GM19240 (cell line): ENCODE measurements around the gene JARID2.

Experiments
- DNase-seq: peaks from one replicate; pipeline ENCODE4 v3.0.0; 2011; ENCODE audit warnings: low spot score; ENCODE audit not compliant: insufficient read length

JARID2 gene

GRCh38 chr6:15461127-15461944, 215.5 kb downstream of the JARID2 start:
- DNase-seq, result no peak

- DNase-seq, result no peak
These were observed 216.4 kb downstream of the JARID2 start for GRCh38 chr6:15462256-15462655.

- no peak for DNase-seq
These were observed 217.1 kb downstream of the JARID2 start for GRCh38 chr6:15462717-15463525.

DNA sequence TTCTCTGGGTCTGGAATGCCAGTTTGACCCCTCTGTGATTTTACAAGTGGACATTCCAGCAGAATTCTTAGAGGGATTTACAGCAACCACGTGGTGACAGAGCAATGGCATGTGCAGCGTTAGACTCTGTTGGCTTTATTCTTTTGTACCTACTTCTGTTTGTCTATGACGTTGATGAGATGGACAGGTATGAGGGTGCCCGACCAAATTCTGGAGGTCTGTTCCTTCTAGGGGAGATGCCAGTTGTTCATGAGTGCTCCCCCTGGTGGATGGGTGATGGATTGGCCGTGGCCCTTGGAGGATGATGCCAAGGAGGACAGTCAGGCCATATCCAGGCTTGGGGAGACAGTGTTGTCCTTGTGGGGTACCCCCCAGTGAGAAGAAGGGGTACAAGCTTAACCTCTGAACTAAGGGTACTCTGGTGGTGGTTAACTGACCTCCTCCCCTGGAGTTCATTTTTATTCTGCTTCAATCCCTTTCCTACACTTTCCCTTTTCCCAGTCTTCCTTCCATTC, 218.4 kb downstream of the JARID2 start:
- DNase-seq, result peak; percentile 20

GRCh38 chr6:15465212-15465611, 219.3 kb downstream of the JARID2 start:
- no peak for DNase-seq

DNA sequence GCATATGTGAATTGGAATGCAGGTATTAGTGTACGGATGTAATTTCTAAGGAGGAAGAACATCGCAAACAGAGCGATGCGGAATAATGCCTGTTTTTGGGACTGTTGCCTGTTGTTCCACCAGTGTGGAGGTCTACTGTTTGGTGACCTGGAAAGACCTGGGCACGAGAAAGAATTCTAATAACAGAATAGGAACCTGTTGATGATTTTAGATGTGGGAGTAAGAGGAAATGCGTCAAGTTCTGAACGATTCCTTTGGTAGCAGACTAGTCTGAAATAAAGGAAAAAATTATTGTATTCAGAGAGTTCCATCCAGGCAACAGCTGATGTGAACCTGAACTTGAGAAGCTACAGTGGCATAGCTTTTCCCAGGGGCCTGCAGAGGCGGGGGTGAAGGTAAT, 224.9 kb downstream of the JARID2 start:
- DNase-seq, result no peak

DNA sequence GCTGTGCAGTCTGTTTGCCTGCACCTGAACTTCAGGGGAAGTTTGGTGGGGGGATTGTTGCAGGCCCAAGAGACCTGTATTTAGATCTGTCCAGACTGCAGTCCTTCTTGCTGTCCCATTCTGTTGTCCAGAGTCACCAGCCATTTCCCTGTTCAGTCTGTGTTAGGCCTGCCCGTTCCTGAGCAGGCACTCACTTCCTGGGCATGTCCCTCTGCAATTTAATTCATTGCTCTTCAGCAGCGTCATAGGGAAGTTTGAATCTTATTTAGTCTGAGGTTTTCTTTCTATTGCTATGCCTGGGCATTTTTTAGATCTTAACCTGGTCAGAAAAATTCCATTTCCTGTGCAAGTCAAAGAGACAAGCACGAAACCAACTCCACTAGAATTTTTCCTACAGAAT, 226.8 kb downstream of the JARID2 start:
- no peak for DNase-seq

GRCh38 chr6:15473174-15473573, 227.3 kb downstream of the JARID2 start:
- no peak for DNase-seq

- DNase-seq, result no peak
These were observed 227.9 kb downstream of the JARID2 start for GRCh38 chr6:15473741-15474161.

DNA sequence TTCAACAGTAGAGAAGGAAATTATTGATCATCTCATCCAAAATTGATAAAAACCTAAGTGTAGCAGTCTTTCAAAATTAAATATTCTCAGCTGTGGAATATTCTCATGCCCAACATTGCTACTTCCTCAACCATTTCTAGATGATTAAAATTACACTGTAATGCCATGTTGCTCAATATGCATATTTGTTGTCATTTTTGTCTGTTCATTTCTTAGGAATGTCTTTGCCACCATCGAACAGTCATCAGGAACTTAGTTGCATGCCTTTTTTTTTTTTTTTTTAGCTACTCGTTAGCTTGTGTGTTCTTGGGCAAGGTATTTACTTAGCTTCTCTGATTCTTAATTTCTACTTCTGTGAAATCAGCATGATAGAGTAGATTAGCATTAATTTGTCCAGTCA, 228.3 kb downstream of the JARID2 start:
- no peak for DNase-seq

- DNase-seq, result no peak
These were observed 229.4 kb downstream of the JARID2 start for GRCh38 chr6:15475261-15475660.

DNA sequence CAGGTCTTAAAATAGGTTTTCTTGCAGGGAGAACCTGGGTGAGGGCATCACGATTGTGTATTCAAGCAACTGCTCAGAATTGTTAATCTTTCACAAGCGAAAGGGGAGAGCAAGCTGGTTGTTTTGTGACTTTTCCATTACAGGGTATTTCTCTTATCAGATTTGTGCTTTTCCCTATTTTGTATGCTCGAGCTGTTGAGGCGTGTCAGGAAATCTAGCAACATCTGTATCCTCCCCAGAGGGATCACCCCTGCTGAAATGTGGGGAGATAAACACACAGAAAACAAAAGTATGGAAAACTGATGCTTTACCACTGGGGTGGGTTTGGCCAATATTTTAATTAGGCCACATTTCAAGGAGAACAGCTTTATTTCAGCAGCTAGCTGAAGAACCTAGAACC, 230.0 kb downstream of the JARID2 start:
- no peak for DNase-seq

- no peak for DNase-seq
These were observed 230.9 kb downstream of the JARID2 start for GRCh38 chr6:15476631-15477380.

- DNase-seq, result no peak
These were observed 231.9 kb downstream of the JARID2 start for GRCh38 chr6:15477746-15478145.

- DNase-seq, result no peak
These were observed 233.9 kb downstream of the JARID2 start for GRCh38 chr6:15479761-15480160.

DNA sequence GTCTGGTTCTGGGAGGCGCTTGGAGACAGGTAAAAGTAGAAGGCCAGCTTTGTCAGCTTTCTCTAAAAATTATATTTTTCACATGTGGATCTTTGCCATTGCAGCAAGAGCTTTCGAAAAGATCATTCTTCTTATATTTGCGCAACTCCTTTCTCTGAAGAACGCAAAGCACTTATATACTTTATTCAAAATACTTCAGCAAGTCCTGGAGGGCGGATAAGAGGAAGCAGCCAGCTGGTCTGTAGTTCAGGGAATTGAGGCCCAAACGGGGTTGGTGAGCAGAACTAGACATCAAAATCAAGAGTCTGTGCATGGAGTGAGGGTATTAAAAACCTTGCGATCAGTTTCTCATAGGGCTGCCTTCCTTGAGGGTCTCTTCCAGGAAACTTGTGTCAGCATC, 234.7 kb downstream of the JARID2 start:
- DNase-seq, result no peak

- no peak for DNase-seq
These were observed 235.8 kb downstream of the JARID2 start for GRCh38 chr6:15481390-15482291.

DNA sequence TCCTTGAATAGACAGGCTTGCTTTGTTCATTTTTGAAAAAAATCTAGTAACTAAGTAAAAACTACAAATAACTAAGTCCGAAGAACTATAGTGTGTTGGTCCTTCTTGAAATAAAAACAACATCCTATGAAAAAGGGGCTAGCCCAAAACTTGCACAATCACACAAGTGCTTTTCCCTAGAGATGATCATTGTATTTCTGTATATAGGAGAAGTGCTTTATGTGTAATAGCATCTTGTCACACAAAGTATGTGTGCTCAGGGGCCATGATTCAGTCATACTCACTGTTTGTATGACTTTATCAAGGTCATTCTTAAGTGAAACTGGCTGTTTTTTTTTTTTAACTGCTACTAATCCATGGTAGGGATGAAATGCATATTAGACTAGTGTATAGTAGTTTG, 237.2 kb downstream of the JARID2 start:
- DNase-seq, result no peak

DNA sequence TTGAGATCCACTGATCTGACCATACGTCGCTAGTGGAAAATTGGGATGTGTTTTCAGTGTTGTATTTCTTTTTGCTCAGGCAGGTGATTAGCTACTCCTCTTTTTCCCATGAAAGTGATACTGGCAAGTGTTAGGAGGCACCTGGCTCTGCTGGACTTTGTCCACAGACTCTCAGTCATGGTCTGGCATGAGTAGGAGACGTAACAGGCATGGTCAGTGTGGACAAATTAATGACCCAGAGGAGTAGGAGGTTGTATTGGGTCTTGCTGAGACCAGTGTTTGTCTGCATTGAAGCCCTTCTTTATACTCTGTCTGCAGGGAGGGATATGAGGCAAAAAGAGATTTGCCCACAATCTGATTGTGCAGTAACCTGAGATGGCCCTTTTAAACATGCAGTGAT, 238.3 kb downstream of the JARID2 start:
- no peak for DNase-seq

GRCh38 chr6:15484821-15485220, 239.0 kb downstream of the JARID2 start:
- DNase-seq, result no peak

DNA sequence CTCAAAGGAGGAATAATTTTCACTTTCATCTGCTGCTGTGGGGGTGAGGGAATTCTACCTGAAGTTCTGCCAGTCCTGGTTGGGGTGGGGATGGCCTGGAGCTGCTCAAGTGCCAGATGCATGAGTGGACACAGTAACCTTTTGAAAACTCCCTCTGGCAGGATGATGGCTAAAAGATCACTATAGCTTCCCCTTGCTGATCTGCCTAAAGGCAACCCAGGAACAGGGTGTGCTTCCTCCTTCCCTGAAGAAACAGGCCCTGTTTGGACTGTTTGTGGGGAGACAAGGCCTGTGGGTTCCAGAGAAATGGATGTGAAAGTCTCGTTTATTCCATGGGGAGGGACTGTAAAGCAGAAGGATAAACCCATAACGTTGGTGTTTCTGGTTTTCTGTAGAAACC, 240.1 kb downstream of the JARID2 start:
- no peak for DNase-seq
